ENCODE results near the gene KLF17. TPM values are rescaled to one million over a fixed set of nuclear protein-coding genes. Genes with fewer than 3 reads are reported as not detected.

Gene KLF17
- total RNA-seq, 2 experiments from 2014 or later: not detected

DNA sequence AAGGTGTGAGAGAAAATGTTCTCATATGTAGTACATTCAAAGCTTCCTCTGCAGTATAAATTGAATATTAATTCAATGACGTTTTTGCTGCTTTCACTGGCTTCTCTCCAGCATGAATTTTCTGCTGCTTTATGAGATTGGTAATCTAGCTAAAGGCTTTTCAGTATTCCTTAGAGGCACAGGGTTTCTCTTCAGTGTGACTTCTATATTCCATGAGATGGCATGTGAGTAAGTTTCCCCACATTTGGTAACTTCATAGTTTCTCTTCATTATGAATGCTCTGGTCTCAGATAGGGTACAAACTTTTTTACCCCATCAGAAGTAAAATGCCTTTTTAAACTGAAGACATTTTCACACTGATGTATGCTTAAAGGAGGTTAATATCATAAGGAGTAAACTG, 33.2 kb downstream of the KLF17 start:
- H3K79me2 ChIP-seq (ENCODE audit: insufficient read depth, low read depth, low read length): no peaks in the 10 kb centered on the region
- H3K9me3 ChIP-seq (ENCODE audit: low read length): no peaks in the 10 kb centered on the region
- TF ChIP-seq CTCF (conservative IDR thresholded peaks at IDR 0.05; ENCODE audit: low read length) (no peak), EZH2phosphoT487 (IDR thresholded peaks at IDR 0.05; ENCODE audit: borderline replicate concordance, low read depth, low read length) (no peak)
- H3K4me3 ChIP-seq (ENCODE audit: low read depth, low read length, poor library complexity, severe bottlenecking): no peak overlapping the region
- no TSS peak for BruUV-seq (replicated peaks)
- H3K9me2 ChIP-seq (ENCODE audit: insufficient read depth, low read length): no peaks in the 10 kb centered on the region
- ChIA-PET POLR2A (no interaction called here), CTCF (ENCODE audit: unreplicated experiment) (no interaction called here)
- H3K4me1 ChIP-seq (ENCODE audit: insufficient read depth, low read length, poor library complexity, severe bottlenecking): no peaks in the 10 kb centered on the region
- no peaks in the 10 kb centered on the region for H4K20me1 ChIP-seq (ENCODE audit: insufficient read depth, low read length)
- no peak overlapping the region for H3K4me2 ChIP-seq (ENCODE audit: low read length)
- H3K36me3 ChIP-seq (ENCODE audit: insufficient read depth, low read length): no peaks in the 10 kb centered on the region
- no peak for DNase-seq (ENCODE audit: low spot score)
- H2AFZ ChIP-seq (ENCODE audit: low read length): no peak overlapping the region
- intact Hi-C loops (cut with micrococcal nuclease; ENCODE audit: unreplicated experiment): no loop called here
- no peak overlapping the region for H3K27ac ChIP-seq (ENCODE audit: low read depth, low read length, poor library complexity, severe bottlenecking)

DNA sequence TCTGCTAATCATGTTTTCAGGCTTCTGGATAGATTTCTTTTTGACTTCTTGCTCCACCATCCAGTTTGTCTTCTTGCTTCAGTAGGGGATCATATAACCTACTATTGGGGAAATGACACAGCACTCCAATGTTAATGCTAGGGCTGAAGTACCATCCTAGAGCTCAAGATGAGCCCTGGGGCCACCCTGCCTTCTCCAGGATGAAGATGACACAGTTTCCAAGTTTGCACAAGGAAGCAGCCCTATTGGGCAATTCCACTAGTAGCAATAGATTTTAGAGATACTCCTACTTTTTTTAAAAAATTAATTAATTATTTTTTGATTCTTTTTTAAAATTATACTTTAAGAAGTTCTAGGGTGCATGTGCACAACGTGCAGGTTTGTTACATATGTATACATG, 34.1 kb downstream of the KLF17 start:
- DNase-seq (ENCODE audit: low spot score): no peak
- Histone ChIP-seq H3K9me2 (ENCODE audit: insufficient read depth, low read length) (no peaks in the 10 kb centered on the region), H4K20me1 (ENCODE audit: insufficient read depth, low read length) (no peaks in the 10 kb centered on the region), H2AFZ (ENCODE audit: low read length) (no peak overlapping the region), H3K9me3 (ENCODE audit: low read length) (no peaks in the 10 kb centered on the region), H3K27ac (ENCODE audit: low read depth, low read length, poor library complexity, severe bottlenecking) (no peak overlapping the region), H3K4me2 (ENCODE audit: low read length) (no peak overlapping the region), H3K4me1 (ENCODE audit: insufficient read depth, low read length, poor library complexity, severe bottlenecking) (no peaks in the 10 kb centered on the region), H3K4me3 (ENCODE audit: low read depth, low read length, poor library complexity, severe bottlenecking) (no peak overlapping the region), H3K79me2 (ENCODE audit: insufficient read depth, low read depth, low read length) (no peaks in the 10 kb centered on the region), H3K36me3 (ENCODE audit: insufficient read depth, low read length) (no peaks in the 10 kb centered on the region)
- CTCF ChIA-PET (ENCODE audit: unreplicated experiment): no interaction called here
- POLR2A ChIA-PET: interaction anchor here (0.6 kb wide), 1 partner anchor 332 kb away, joined by 5 read pairs; no protein-coding TSS in a partner anchor
- no peak for TF ChIP-seq EZH2phosphoT487 (IDR thresholded peaks at IDR 0.05; ENCODE audit: borderline replicate concordance, low read depth, low read length)
- no peak for TF ChIP-seq CTCF (conservative IDR thresholded peaks at IDR 0.05; ENCODE audit: low read length)
- BruUV-seq (replicated peaks): no TSS peak
- intact Hi-C loops (cut with micrococcal nuclease; ENCODE audit: unreplicated experiment): no loop called here

GRCh38 chr1:44154049-44154448, 35.4 kb downstream of the KLF17 start:
- Histone ChIP-seq H3K4me3 (ENCODE audit: low read depth, low read length, poor library complexity, severe bottlenecking) (no peak overlapping the region), H3K9me3 (ENCODE audit: low read length) (no peaks in the 10 kb centered on the region), H3K9me2 (ENCODE audit: insufficient read depth, low read length) (no peaks in the 10 kb centered on the region), H2AFZ (ENCODE audit: low read length) (no peak overlapping the region), H3K27ac (ENCODE audit: low read depth, low read length, poor library complexity, severe bottlenecking) (no peak overlapping the region), H3K79me2 (ENCODE audit: insufficient read depth, low read depth, low read length) (no peaks in the 10 kb centered on the region), H4K20me1 (ENCODE audit: insufficient read depth, low read length) (no peaks in the 10 kb centered on the region), H3K4me1 (ENCODE audit: insufficient read depth, low read length, poor library complexity, severe bottlenecking) (no peaks in the 10 kb centered on the region), H3K4me2 (ENCODE audit: low read length) (no peak overlapping the region), H3K36me3 (ENCODE audit: insufficient read depth, low read length) (no peaks in the 10 kb centered on the region)
- ChIA-PET CTCF (ENCODE audit: unreplicated experiment) (no interaction called here), POLR2A (no interaction called here)
- TF ChIP-seq EZH2phosphoT487 (IDR thresholded peaks at IDR 0.05; ENCODE audit: borderline replicate concordance, low read depth, low read length) (no peak), CTCF (conservative IDR thresholded peaks at IDR 0.05; ENCODE audit: low read length) (no peak)
- no peak for DNase-seq (ENCODE audit: low spot score)
- no TSS peak for BruUV-seq (replicated peaks)
- intact Hi-C loops (cut with micrococcal nuclease; ENCODE audit: unreplicated experiment): no loop called here

All from OCI-LY7 (cell line).